HepG2 (cell line): ENCODE results near the gene MXD3. TPM values are rescaled to one million over a fixed set of nuclear protein-coding genes. Genes with fewer than 3 reads are reported as not detected.

Source experiments
- AKAP8 ChIP-seq: sonication (generic); formaldehyde crosslinking; IDR thresholded peaks from 2 replicates; pipeline ENCODE4 v1.5.1; 2020; ENCODE audit warnings: mild to moderate bottlenecking, missing genetic modification reagents
- ETV6 ChIP-seq: sonication (generic); formaldehyde crosslinking; conservative IDR thresholded peaks from 2 replicates; pipeline ENCODE4 v1.4.0; 2020; ENCODE audit warnings: missing genetic modification reagents
- FOXM1 ChIP-seq: sonication (generic); formaldehyde crosslinking; IDR thresholded peaks from 2 replicates; pipeline ENCODE4 v1.5.0; 2020; ENCODE audit warnings: missing genetic modification reagents
- KLF11 ChIP-seq: IDR thresholded peaks from 2 replicates; pipeline ENCODE4 v1.6.1; 2016; ENCODE audit warnings: missing compliant biosample characterization
- KLF16 ChIP-seq, 2 experiments: sonication (generic) in 1 of 2; formaldehyde crosslinking in 1 of 2; IDR thresholded peaks; 2 replicates each; pipeline versions ENCODE4 v1.6.1 to v1.8.0; 2016 to 2023; ENCODE audit warnings: missing genetic modification reagents in 2 of 2, missing compliant biosample characterization in 1 of 2
- NFYB ChIP-seq: sonication (generic); formaldehyde crosslinking; IDR thresholded peaks from 2 replicates; pipeline ENCODE4 v1.4.0; 2020; ENCODE audit warnings: missing genetic modification reagents
- RBM22 ChIP-seq: fragments of 200-400 bp; formaldehyde crosslinking; optimal IDR thresholded peaks from 2 replicates; pipeline ENCODE3; 2017; ENCODE audit warnings: mild to moderate bottlenecking, low read length, moderate library complexity
- SMAD9 ChIP-seq: sonication (generic); formaldehyde crosslinking; IDR thresholded peaks from 2 replicates; pipeline ENCODE4 v1.5.1; 2020; ENCODE audit warnings: mild to moderate bottlenecking, missing genetic modification reagents
- TAF15 ChIP-seq: fragments of 200-400 bp; formaldehyde crosslinking; IDR thresholded peaks from one replicate; pipeline ENCODE4 v1.6.1; 2018; ENCODE audit warnings: mild to moderate bottlenecking, low read depth, low read length; ENCODE audit not compliant: poor library complexity, severe bottlenecking
- U2AF2 ChIP-seq: fragments of 200-400 bp; formaldehyde crosslinking; IDR thresholded peaks from 2 replicates; pipeline ENCODE4 v1.6.1; 2017; ENCODE audit warnings: low read depth, mild to moderate bottlenecking, low read length
- ZBTB7B ChIP-seq: sonication (generic); formaldehyde crosslinking; IDR thresholded peaks from 2 replicates; pipeline ENCODE4 v1.4.0; 2020; ENCODE audit warnings: missing genetic modification reagents
- ZFY ChIP-seq: sonication (generic); formaldehyde crosslinking; IDR thresholded peaks from 2 replicates; pipeline ENCODE4 v1.4.0; 2020; ENCODE audit warnings: missing genetic modification reagents
- ZMYM2 ChIP-seq: sonication (generic); formaldehyde crosslinking; IDR thresholded peaks from 2 replicates; pipeline ENCODE4 v1.8.0; 2022; ENCODE audit warnings: mild to moderate bottlenecking, missing genetic modification reagents
- ZNF335 ChIP-seq: sonication (generic); formaldehyde crosslinking; IDR thresholded peaks from 2 replicates; pipeline ENCODE4 v1.4.0; 2020; ENCODE audit warnings: missing genetic modification reagents
- ZNF350 ChIP-seq: sonication (generic); formaldehyde crosslinking; IDR thresholded peaks from 2 replicates; pipeline ENCODE4 v1.4.0; 2020; ENCODE audit warnings: mild to moderate bottlenecking, low read depth, missing genetic modification reagents, borderline replicate concordance
- ZNF430 ChIP-seq: sonication (generic); formaldehyde crosslinking; IDR thresholded peaks from 2 replicates; pipeline ENCODE4 v1.9.0; 2021; ENCODE audit warnings: mild to moderate bottlenecking, missing genetic modification reagents
- ZNF605 ChIP-seq: sonication (generic); formaldehyde crosslinking; IDR thresholded peaks from 2 replicates; pipeline ENCODE4 v1.8.0; 2022; ENCODE audit warnings: mild to moderate bottlenecking, missing genetic modification reagents
- ZNF691 ChIP-seq: sonication (generic); formaldehyde crosslinking; IDR thresholded peaks from 2 replicates; pipeline ENCODE4 v1.4.0; 2020; ENCODE audit warnings: missing genetic modification reagents, low read depth, mild to moderate bottlenecking, borderline replicate concordance
- ZNF772 ChIP-seq: sonication (generic); formaldehyde crosslinking; IDR thresholded peaks from 2 replicates; pipeline ENCODE4 v1.5.0; 2020; ENCODE audit warnings: mild to moderate bottlenecking, missing genetic modification reagents
- ZNF781 ChIP-seq: sonication (generic); formaldehyde crosslinking; IDR thresholded peaks from 2 replicates; pipeline ENCODE4 v1.5.1; 2020; ENCODE audit warnings: borderline replicate concordance, mild to moderate bottlenecking, missing genetic modification reagents; ENCODE audit errors: not compliant biosample characterization
- ZNF839 ChIP-seq: sonication (generic); formaldehyde crosslinking; IDR thresholded peaks from 2 replicates; pipeline ENCODE4 v1.4.0; 2020; ENCODE audit warnings: missing genetic modification reagents, mild to moderate bottlenecking, borderline replicate concordance
- ZSCAN25 ChIP-seq: sonication (generic); formaldehyde crosslinking; IDR thresholded peaks from 2 replicates; pipeline ENCODE4 v1.8.0; 2022; ENCODE audit warnings: mild to moderate bottlenecking, missing genetic modification reagents
- polyA plus RNA-seq, 8 experiments: library from polyadenylated mRNA; depleted of rRNA in 3 of 8; stranded (reverse) in 7 of 8; unstranded in 1 of 8; fragments of >200 nt; fragmentation: Illumina TruSeq in 4 of 8; extraction: Trizol in 4 of 8; gene quantifications; 2 replicates each; pipeline versions ENCODE4 v1.2.1 to v1.2.3, GENCODE V29; 2011 to 2016; ENCODE audit warnings: low read depth in 4 of 8, missing spikeins in 1 of 8, mixed read lengths in 1 of 8; ENCODE audit not compliant: insufficient read depth in 1 of 8
- total RNA-seq, 5 experiments: library from RNA; depleted of rRNA; stranded (reverse); fragments of >200 nt; fragmentation: Illumina TruSeq; extraction: Trizol; gene quantifications; 2 replicates each; pipeline ENCODE4 v1.2.3, GENCODE V29; 2016; ENCODE audit warnings: low read depth in 1 of 5
- TF ChIP-seq, protein P1 (sequence below): sonication (generic); formaldehyde crosslinking; IDR thresholded peaks from 2 replicates; pipeline ENCODE4 v1.5.0; 2020; ENCODE audit warnings: missing genetic modification reagents, mild to moderate bottlenecking, borderline replicate concordance
- TF ChIP-seq, protein P2 (sequence below): sonication (generic); formaldehyde crosslinking; IDR thresholded peaks from 2 replicates; pipeline ENCODE4 v1.4.0; 2020; ENCODE audit warnings: missing genetic modification reagents
- TF ChIP-seq, protein P3 (sequence below): IDR thresholded peaks from 2 replicates; pipeline ENCODE4 v1.6.1; 2016; ENCODE audit warnings: mild to moderate bottlenecking, missing biosample characterization, missing genetic modification reagents
- TF ChIP-seq, protein P4 (sequence below): sonication (generic); formaldehyde crosslinking; IDR thresholded peaks from 2 replicates; pipeline ENCODE4 v1.5.0; 2020; ENCODE audit warnings: missing genetic modification reagents

The MXD3 gene
- total and polyA plus RNA-seq, 2 of the 13 experiments (the other 11 are each of a cell fraction or from before 2014, with no cell fraction given), result 10.5 to 12.8 TPM

GRCh38 chr5:177351392-177352329 lies 40.0 kb upstream of the MXD3 start, which contains the start of gene LMAN2 (continued):
- TF ChIP-seq, protein P1, sequence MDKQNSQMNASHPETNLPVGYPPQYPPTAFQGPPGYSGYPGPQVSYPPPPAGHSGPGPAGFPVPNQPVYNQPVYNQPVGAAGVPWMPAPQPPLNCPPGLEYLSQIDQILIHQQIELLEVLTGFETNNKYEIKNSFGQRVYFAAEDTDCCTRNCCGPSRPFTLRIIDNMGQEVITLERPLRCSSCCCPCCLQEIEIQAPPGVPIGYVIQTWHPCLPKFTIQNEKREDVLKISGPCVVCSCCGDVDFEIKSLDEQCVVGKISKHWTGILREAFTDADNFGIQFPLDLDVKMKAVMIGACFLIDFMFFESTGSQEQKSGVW, result no peak
- TF ChIP-seq ZBTB7B (CRISPR knock-in tag) (peak; percentile 47; the same call in 1 of the 2 replicates), SMAD9 (CRISPR knock-in tag) (no peak), ZNF691 (CRISPR knock-in tag) (no peak), ZSCAN25 (CRISPR knock-in tag) (no peak), NFYB (CRISPR knock-in tag) (peak; percentile 100), ZNF781 (CRISPR knock-in tag) (no peak), ZNF772 (CRISPR knock-in tag) (peak; percentile 53; the same call in 1 of the 2 replicates), U2AF2 (no peak), ZNF430 (CRISPR knock-in tag) (peak; percentile 68; the same call in 1 of the 2 replicates), ZNF605 (CRISPR knock-in tag) (no peak; the same call in 1 of the 2 replicates), KLF16 (CRISPR knock-in tag; IDR thresholded peaks at IDR 0.05) (peak in 1 of 2 experiments; percentile 74; a peak in 2 of 4 replicates), RBM22 (no peak), AKAP8 (CRISPR knock-in tag) (no peak), ZNF839 (CRISPR knock-in tag) (no peak), KLF11 (CRISPR knock-in tag) (no peak), ZNF335 (peak; percentile 99), ZNF350 (CRISPR knock-in tag) (peak; percentile 84; the same call in 1 of the 2 replicates), ZFY (CRISPR knock-in tag) (peak; percentile 84), ETV6 (CRISPR knock-in tag) (no peak), TAF15 (no peak), FOXM1 (CRISPR knock-in tag) (no peak), ZMYM2 (CRISPR knock-in tag) (no peak)
- TF ChIP-seq, protein P2, sequence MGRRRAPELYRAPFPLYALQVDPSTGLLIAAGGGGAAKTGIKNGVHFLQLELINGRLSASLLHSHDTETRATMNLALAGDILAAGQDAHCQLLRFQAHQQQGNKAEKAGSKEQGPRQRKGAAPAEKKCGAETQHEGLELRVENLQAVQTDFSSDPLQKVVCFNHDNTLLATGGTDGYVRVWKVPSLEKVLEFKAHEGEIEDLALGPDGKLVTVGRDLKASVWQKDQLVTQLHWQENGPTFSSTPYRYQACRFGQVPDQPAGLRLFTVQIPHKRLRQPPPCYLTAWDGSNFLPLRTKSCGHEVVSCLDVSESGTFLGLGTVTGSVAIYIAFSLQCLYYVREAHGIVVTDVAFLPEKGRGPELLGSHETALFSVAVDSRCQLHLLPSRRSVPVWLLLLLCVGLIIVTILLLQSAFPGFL (CRISPR knock-in tag), result no peak
- TF ChIP-seq, protein P3, sequence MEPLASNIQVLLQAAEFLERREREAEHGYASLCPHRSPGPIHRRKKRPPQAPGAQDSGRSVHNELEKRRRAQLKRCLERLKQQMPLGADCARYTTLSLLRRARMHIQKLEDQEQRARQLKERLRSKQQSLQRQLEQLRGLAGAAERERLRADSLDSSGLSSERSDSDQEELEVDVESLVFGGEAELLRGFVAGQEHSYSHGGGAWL (CRISPR knock-in tag), result 0 out of 2 replicates have a peak, but pooled peaks have one; percentile 34
- TF ChIP-seq, protein P4, sequence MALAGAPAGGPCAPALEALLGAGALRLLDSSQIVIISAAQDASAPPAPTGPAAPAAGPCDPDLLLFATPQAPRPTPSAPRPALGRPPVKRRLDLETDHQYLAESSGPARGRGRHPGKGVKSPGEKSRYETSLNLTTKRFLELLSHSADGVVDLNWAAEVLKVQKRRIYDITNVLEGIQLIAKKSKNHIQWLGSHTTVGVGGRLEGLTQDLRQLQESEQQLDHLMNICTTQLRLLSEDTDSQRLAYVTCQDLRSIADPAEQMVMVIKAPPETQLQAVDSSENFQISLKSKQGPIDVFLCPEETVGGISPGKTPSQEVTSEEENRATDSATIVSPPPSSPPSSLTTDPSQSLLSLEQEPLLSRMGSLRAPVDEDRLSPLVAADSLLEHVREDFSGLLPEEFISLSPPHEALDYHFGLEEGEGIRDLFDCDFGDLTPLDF (CRISPR knock-in tag), result peak; percentile 92
